ENCODE data around the gene OR51V1. TPM values are rescaled to one million over a fixed set of nuclear protein-coding genes. Genes with fewer than 3 reads are reported as not detected.
"Not testable (repeated sequence)": the region's sequence is repeated elsewhere in the genome, so short reads cannot be mapped to it uniquely, and the experiment has no call there.

OR51V1 gene
- total RNA-seq, 1 experiment from 2014 or later = not detected

- Histone ChIP-seq H3K4me2 (no peak overlapping the region), H3K9me3 (ENCODE audit: insufficient read depth, low read depth) (no peaks in the 10 kb centered on the region), H2AFZ (no peak overlapping the region), H3K36me3 (ENCODE audit: low read depth) (no peaks in the 10 kb centered on the region), H3F3A (ENCODE audit: insufficient read depth, low read depth) (no peaks in the 10 kb centered on the region), H3K4me1 (replicated peaks; ENCODE audit: insufficient read depth) (no peaks in the 10 kb centered on the region), H3K79me2 (ENCODE audit: low read depth) (no peaks in the 10 kb centered on the region), H3K27me3 (ENCODE audit: insufficient read depth, low read depth) (no peaks in the 10 kb centered on the region), H3K9me2 (ENCODE audit: insufficient read depth) (no peaks in the 10 kb centered on the region), H3K4me3 (no peak overlapping the region), H4K20me1 (ENCODE audit: insufficient read depth) (no peaks in the 10 kb centered on the region), H3K27ac (no peak overlapping the region)
- no peak for DNase-seq
- POLR2A ChIA-PET (ENCODE audit: unreplicated experiment) = no interaction called here
- TF ChIP-seq, protein P1, sequence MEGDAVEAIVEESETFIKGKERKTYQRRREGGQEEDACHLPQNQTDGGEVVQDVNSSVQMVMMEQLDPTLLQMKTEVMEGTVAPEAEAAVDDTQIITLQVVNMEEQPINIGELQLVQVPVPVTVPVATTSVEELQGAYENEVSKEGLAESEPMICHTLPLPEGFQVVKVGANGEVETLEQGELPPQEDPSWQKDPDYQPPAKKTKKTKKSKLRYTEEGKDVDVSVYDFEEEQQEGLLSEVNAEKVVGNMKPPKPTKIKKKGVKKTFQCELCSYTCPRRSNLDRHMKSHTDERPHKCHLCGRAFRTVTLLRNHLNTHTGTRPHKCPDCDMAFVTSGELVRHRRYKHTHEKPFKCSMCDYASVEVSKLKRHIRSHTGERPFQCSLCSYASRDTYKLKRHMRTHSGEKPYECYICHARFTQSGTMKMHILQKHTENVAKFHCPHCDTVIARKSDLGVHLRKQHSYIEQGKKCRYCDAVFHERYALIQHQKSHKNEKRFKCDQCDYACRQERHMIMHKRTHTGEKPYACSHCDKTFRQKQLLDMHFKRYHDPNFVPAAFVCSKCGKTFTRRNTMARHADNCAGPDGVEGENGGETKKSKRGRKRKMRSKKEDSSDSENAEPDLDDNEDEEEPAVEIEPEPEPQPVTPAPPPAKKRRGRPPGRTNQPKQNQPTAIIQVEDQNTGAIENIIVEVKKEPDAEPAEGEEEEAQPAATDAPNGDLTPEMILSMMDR (conservative IDR thresholded peaks at IDR 0.05) = no peak
- TF ChIP-seq EZH2 (IDR thresholded peaks at IDR 0.05; ENCODE audit: low read depth) = no peak
- CTCF ChIA-PET = no interaction called here
- intact Hi-C loops (cut with micrococcal nuclease; ENCODE audit: unreplicated experiment) = no loop called here
- no TSS peak for BruUV-seq (replicated peaks)
Observed at GRCh38 chr11:5171856-5172255, 28.6 kb downstream of the OR51V1 start.

DNA sequence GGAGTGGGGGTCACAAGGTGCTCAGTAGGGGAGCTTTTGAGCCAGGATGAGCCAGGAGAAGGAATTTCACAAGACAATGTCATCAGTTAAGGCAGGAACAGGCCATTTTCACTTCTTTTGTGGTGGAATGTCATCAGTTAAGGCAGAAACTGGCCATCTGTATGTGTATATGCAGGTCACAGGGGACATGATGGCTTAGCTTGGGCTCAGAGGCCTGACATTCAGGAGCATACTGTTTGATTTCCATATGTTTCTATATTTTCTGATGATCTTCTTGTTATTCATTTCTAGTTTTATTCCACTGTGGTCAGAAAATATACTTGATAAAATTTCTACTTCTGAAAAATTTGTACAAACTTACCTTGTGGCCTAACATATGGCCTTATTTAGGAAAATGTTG lies 34.6 kb downstream of the OR51V1 start:
- BruUV-seq (replicated peaks); H3K36me3 ChIP-seq (ENCODE audit: low read depth); DNase-seq; H3K27me3 ChIP-seq (ENCODE audit: insufficient read depth, low read depth); H3K79me2 ChIP-seq (ENCODE audit: low read depth); H3K4me2 ChIP-seq; H3K4me1 ChIP-seq (replicated peaks; ENCODE audit: insufficient read depth); POLR2A ChIA-PET (ENCODE audit: unreplicated experiment); intact Hi-C loops (cut with micrococcal nuclease; ENCODE audit: unreplicated experiment); H3K9me3 ChIP-seq (ENCODE audit: insufficient read depth, low read depth); H4K20me1 ChIP-seq (ENCODE audit: insufficient read depth); H3K27ac ChIP-seq; H2AFZ ChIP-seq; CTCF ChIA-PET; H3K4me3 ChIP-seq; H3F3A ChIP-seq (ENCODE audit: insufficient read depth, low read depth); H3K9me2 ChIP-seq (ENCODE audit: insufficient read depth): not testable (repeated sequence)

DNA sequence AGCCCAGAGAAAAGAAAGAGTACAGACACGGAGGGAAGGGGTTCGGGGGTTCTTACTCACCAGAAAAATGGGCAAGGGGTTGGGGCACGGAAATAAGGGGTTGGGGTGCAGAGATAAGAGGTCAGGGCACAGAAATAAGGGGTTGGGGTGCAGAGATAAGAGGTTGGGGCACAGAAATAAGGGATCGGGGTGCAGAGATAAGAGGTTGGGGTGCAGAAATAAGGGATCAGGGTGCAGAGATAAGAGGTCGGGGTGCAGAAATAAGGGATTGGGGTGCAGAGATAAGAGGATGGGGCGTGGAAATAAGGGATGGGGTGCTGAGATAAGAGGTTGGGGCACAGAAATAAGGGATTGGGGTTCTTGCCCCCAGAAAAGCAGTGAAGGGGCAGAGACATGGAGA lies 35.7 kb downstream of the OR51V1 start:
- H3K79me2 ChIP-seq (ENCODE audit: low read depth); H3F3A ChIP-seq (ENCODE audit: insufficient read depth, low read depth); DNase-seq; H3K36me3 ChIP-seq (ENCODE audit: low read depth); H3K9me2 ChIP-seq (ENCODE audit: insufficient read depth); H2AFZ ChIP-seq; intact Hi-C loops (cut with micrococcal nuclease; ENCODE audit: unreplicated experiment); H3K4me3 ChIP-seq; CTCF ChIA-PET; H4K20me1 ChIP-seq (ENCODE audit: insufficient read depth); H3K27me3 ChIP-seq (ENCODE audit: insufficient read depth, low read depth); POLR2A ChIA-PET (ENCODE audit: unreplicated experiment); H3K9me3 ChIP-seq (ENCODE audit: insufficient read depth, low read depth); H3K4me2 ChIP-seq; BruUV-seq (replicated peaks); H3K4me1 ChIP-seq (replicated peaks; ENCODE audit: insufficient read depth); H3K27ac ChIP-seq: not testable (repeated sequence)

DNA sequence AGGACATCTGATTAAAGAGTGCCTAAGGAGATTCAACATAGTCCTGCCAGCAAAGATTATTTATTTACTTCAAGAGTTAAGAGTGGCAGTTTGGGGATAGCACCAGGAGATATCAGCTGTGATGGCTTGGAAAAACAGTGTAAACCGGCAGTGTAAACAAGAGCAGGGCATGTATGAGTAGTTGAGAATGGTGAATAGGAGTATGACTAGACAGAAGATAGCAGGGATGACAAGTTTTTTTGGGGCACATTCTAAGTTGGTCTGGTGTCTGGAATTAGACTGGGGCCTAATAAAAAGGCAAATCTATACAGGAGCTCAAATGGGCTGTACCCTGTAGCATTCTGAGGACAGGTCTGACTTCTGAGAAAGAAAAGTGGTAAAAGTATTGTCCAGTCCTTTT lies 39.4 kb downstream of the OR51V1 start:
- H3K36me3 ChIP-seq (ENCODE audit: low read depth); H4K20me1 ChIP-seq (ENCODE audit: insufficient read depth); H3K9me3 ChIP-seq (ENCODE audit: insufficient read depth, low read depth); BruUV-seq (replicated peaks); H3K4me3 ChIP-seq; H3F3A ChIP-seq (ENCODE audit: insufficient read depth, low read depth); H3K27me3 ChIP-seq (ENCODE audit: insufficient read depth, low read depth); H3K4me1 ChIP-seq (replicated peaks; ENCODE audit: insufficient read depth); intact Hi-C loops (cut with micrococcal nuclease; ENCODE audit: unreplicated experiment); H3K9me2 ChIP-seq (ENCODE audit: insufficient read depth); H3K27ac ChIP-seq; CTCF ChIA-PET; H2AFZ ChIP-seq; POLR2A ChIA-PET (ENCODE audit: unreplicated experiment); DNase-seq; H3K79me2 ChIP-seq (ENCODE audit: low read depth); H3K4me2 ChIP-seq: not testable (repeated sequence)

GRCh38 chr11:5160217-5160616 lies 40.3 kb downstream of the OR51V1 start:
- POLR2A ChIA-PET (ENCODE audit: unreplicated experiment); CTCF ChIA-PET; H3K4me1 ChIP-seq (replicated peaks; ENCODE audit: insufficient read depth); H3K36me3 ChIP-seq (ENCODE audit: low read depth); intact Hi-C loops (cut with micrococcal nuclease; ENCODE audit: unreplicated experiment); H3K27me3 ChIP-seq (ENCODE audit: insufficient read depth, low read depth); H3K9me2 ChIP-seq (ENCODE audit: insufficient read depth); DNase-seq; H4K20me1 ChIP-seq (ENCODE audit: insufficient read depth); H3K4me3 ChIP-seq; H3K4me2 ChIP-seq; H2AFZ ChIP-seq; H3K9me3 ChIP-seq (ENCODE audit: insufficient read depth, low read depth); BruUV-seq (replicated peaks); H3F3A ChIP-seq (ENCODE audit: insufficient read depth, low read depth); H3K79me2 ChIP-seq (ENCODE audit: low read depth); H3K27ac ChIP-seq: not testable (repeated sequence)

Measured in PC-9 (cell line).